Metanephros (tissue), 2 donors: Measurements from ENCODE around the gene HRAS. TPM values are rescaled to one million over a fixed set of nuclear protein-coding genes. Genes with fewer than 3 reads are reported as not detected.

Experiments used
- small RNA-seq: library from RNA; depleted of rRNA; stranded (forward); fragments of <200 nt; gene quantifications from one replicate; pipeline ENCODE3, GENCODE V24; 2014; ENCODE audit warnings: low replicate concordance
- total RNA-seq: library from RNA; depleted of rRNA; stranded (reverse); fragments of >200 nt; gene quantifications from one replicate; pipeline ENCODE4 v1.2.3, GENCODE V29; 2014

The HRAS gene
- total RNA-seq: 23.0 TPM

DNA sequence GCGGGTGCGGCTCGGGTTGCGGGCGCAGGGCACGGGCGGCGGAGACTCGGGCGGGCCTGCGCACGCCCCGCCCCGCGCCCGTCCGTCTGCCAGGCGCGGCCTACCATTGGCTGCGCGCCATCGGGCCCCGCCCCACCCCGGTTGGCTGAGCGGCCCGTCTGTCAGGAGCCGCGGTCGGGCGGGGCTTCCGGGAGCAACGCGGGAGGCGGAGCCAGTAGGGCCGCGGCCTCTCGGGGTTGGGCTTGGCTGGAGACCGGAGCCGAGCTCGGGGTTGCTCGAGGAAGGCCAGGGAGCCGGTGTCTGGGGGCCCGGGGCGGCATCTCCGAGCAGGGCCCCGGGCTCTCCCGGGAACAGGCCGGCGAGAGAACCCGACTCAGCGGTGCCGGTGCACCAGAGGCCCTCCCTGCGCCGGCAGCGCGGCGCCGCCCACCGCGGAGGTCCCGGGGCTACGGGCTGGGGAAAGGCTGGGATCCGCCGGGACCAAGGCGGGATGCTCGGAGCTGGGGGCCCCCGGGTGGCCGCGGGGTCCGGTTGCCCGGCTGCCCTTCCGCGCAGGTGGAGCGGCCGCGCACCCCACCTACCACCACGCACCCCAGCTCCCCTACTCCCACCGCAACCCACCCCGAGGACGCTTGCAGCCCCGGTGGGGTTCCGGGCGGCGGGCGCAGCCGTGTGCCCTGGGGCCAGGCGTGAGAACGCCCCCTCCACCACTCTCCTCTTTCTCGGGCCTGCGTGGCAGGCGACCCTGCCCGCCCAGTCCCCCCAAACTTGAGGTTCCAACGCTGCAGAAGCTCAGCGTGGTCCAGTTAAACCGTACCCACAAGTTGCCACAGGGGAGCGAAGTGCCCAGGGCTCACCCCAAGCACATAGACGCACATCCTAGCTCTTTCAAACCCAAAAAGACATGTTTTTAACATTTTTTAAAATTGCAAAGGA lies at the start of gene HRAS:
Gene HRAS, minus strand, starts transcription at position 58 of the 936 bp plus-strand sequence.

DNA sequence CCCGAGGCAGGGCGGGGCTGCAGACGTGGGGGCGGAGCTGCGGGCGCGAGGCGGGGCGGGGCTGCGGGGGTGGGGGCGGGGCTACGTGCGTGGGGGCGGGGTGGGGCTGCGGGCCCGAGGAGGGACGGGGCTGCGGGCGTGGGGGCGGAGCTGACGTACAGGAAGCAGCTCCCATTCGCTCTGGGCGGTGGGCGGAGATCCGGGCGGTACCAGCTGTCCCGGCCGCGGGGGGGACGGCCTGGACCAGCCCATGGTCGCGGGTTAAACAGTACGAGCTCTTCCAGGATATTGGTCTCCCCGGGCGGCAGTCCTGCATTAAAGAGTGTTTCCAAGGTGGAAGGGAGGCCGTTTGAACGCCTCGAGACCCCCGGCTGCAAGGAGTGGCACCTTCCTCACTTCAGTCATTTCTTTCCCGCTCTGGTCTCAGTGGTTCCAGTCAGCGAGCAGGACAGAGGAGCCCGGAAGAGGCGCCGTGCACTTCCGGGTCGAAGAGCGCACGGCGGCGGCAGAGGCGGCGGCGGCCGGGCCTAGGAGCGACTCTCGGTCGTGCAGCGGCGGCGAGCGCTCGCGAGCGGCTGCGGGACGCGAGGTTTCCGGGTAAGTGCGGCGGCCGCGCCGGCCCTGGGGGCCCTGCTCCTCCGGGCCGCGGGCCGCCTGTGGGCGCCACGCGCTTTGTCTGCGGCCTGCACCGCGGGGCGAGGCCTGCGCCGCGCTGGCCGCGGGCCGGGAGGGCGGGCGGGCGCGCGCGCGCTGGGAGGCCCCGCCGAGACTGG lies 40.8 kb upstream of the HRAS start, which contains the start of gene PHRF1:
Gene PHRF1, plus strand, starts transcription at position 475 of the 773 bp plus-strand sequence. CDS start 5,043 bp downstream, outside the sequence.

DNA sequence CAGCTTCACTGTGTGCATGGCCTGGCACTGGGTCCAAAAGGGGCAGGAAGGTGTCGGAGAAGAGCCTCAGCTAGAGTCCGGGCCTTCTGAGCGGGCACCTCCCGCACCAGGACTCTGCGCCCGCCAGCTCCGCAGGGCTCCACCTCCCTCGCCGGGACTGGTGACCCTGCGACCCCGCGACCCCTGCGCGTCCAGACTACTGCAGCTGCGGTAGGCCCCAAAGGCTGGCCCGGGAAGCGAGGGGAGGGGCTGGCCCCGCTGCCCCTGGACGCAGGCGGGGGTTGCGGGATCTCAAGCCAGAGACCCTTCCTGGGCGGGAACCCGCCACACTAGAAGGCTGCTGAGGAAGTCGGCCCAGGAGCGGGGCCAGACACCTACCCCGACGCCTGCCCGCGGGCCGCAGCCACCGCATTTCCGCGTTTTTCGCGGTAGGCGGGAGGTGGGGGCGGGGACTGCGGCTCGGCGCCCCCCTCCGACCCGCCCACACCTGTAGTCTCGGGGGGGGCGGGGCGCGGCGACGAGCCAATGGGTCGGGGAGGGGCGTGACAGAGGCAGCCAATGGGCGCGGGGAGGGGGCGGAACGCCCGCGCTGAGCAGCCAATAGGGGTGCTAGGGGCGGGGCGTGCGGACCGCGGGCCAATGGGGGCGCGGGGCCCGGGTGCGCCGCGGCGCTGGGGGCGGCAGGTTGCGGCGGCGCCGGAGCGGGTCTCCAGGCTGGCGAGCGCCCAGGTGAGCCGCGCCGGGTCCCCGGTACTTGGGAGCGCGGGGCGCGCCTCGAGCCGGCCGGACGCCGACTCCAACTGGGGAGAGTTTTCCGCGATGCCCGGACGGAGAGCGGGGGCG lies 25.1 kb upstream of the HRAS start, which contains the start of the genes LMNTD2 and RASSF7:
Gene LMNTD2, minus strand, starts transcription at position 434 of the 843 bp plus-strand sequence. Its CDS starts 22 bp downstream, at position 412.
Gene RASSF7, plus strand, starts transcription at position 666 of the 843 bp plus-strand sequence. CDS start 799 bp downstream, outside the sequence.

GRCh38 chr11:536841-537621 lies 1.7 kb upstream of the HRAS start, which contains the start of gene LRRC56:
TSS of gene LRRC56 (plus strand) at chr11:537527. CDS start at chr11:540685, 3,158 bp downstream.

DNA sequence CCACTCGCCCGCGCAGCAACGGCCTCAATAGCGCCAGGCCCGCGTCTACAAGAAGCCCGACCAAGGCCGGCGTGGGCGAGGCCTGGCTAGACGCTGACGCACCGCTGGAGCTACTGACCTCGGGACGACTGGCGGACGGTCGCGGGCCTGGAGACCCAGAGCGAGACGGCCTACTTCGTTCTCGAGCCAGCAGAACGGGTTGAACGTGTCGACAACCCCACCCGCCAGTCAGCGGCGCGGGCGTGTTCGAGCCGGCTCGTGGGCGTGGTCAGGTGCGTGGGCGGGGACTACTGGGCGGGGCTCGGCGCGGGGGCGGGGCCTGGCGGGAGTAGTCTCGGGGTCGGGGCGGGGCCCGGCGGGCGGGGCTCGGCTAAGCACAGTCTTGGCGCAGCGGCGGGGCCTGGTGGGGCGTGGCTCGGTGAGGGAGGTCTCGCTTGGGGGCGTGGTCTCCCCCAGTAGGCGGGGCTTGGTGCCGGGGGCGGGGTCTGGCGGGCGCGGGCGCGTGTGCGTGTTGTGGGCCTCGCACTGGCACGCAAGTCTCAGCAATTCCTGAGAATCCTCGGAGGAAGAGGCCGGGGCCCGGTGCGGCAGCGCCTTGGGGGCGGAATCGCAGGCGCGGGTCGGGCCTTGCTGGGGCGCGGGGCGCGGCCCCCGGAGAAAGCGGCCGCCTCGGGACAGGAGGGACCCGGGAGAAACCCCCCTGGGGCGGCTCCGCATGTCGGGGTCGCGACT lies 28.2 kb downstream of the HRAS start, which contains the start of gene RNH1:
Gene RNH1, minus strand, starts transcription at position 248 of the 732 bp plus-strand sequence. CDS start 5,080 bp downstream, outside the sequence.

Small RNA genes lying within 50 kb of the gene (small RNA-seq; reads per million reads assigned to genes)
- 9.0 reads per million, percentile 95 among the genes with 10 or more reads in this experiment for gene MIR210

Other genes starting within 250 kb of the HRAS start
- gene PGGHG, start 246.4 kb downstream of the HRAS start, total RNA-seq: 38.4 TPM
- not detected for gene IFITM5, start 236.1 kb downstream of the HRAS start, total RNA-seq
- 55.9 TPM for gene IFITM2, start 227.8 kb downstream of the HRAS start, total RNA-seq
- 44.6 TPM for gene IFITM1, start 221.5 kb downstream of the HRAS start, total RNA-seq
- gene IFITM3, start 214.7 kb downstream of the HRAS start, total RNA-seq: 156 TPM
- 53.1 TPM for gene B4GALNT4, start 166.1 kb downstream of the HRAS start, total RNA-seq
- gene PKP3, start 141.4 kb downstream of the HRAS start, total RNA-seq: 5.2 TPM
- 40.8 TPM for gene SIGIRR, start 120.6 kb downstream of the HRAS start, total RNA-seq
- gene ANO9, start 93.6 kb downstream of the HRAS start, total RNA-seq: 12.8 TPM
- gene PTDSS2, start 85.3 kb downstream of the HRAS start, total RNA-seq: 48.8 TPM
- gene RNH1, start 28.3 kb downstream of the HRAS start, total RNA-seq: 143 TPM
- 1.8 TPM for gene LRRC56, start 2.0 kb upstream of the HRAS start, total RNA-seq
- gene LMNTD2, start 25.2 kb upstream of the HRAS start, total RNA-seq: 2.3 TPM
- 55.8 TPM for gene RASSF7, start 25.4 kb upstream of the HRAS start, total RNA-seq
- gene PHRF1, start 40.9 kb upstream of the HRAS start, total RNA-seq: 29.7 TPM
- 18.1 TPM for gene IRF7, start 80.4 kb upstream of the HRAS start, total RNA-seq
- 21.3 TPM for gene CDHR5, start 89.4 kb upstream of the HRAS start, total RNA-seq
- gene SCT, start 91.6 kb upstream of the HRAS start, total RNA-seq: 7.6 TPM
- 1.3 TPM for gene DRD4, start 101.7 kb upstream of the HRAS start, total RNA-seq
- 27.9 TPM for gene DEAF1, start 159.6 kb upstream of the HRAS start, total RNA-seq
- gene TMEM80, start 160.2 kb upstream of the HRAS start, total RNA-seq: 16.8 TPM
- 137 TPM for gene EPS8L2, start 170.7 kb upstream of the HRAS start, total RNA-seq
- 118 TPM for gene TALDO1, start 211.9 kb upstream of the HRAS start, total RNA-seq
- gene GATD1, start 241.9 kb upstream of the HRAS start, total RNA-seq: 67.5 TPM